Measurements from ENCODE around the gene NPAS3.

The NPAS3 gene

GRCh38 chr14:33461036-33461435, 522.4 kb downstream of the NPAS3 start:
- H3K27ac ChIP-seq, result no peak overlapping the region
- TF ChIP-seq, protein P1, sequence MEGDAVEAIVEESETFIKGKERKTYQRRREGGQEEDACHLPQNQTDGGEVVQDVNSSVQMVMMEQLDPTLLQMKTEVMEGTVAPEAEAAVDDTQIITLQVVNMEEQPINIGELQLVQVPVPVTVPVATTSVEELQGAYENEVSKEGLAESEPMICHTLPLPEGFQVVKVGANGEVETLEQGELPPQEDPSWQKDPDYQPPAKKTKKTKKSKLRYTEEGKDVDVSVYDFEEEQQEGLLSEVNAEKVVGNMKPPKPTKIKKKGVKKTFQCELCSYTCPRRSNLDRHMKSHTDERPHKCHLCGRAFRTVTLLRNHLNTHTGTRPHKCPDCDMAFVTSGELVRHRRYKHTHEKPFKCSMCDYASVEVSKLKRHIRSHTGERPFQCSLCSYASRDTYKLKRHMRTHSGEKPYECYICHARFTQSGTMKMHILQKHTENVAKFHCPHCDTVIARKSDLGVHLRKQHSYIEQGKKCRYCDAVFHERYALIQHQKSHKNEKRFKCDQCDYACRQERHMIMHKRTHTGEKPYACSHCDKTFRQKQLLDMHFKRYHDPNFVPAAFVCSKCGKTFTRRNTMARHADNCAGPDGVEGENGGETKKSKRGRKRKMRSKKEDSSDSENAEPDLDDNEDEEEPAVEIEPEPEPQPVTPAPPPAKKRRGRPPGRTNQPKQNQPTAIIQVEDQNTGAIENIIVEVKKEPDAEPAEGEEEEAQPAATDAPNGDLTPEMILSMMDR (IDR thresholded peaks at IDR 0.05), result no peak
- TF ChIP-seq ZFX (IDR thresholded peaks at IDR 0.05; ENCODE audit: borderline replicate concordance), result no peak

- TF ChIP-seq ZFX (IDR thresholded peaks at IDR 0.05; ENCODE audit: borderline replicate concordance), result no peak
- TF ChIP-seq, protein P1 (IDR thresholded peaks at IDR 0.05), result no peak
- no peak overlapping the region for H3K27ac ChIP-seq
Measured at GRCh38 chr14:33463731-33464130, 525.1 kb downstream of the NPAS3 start.

DNA sequence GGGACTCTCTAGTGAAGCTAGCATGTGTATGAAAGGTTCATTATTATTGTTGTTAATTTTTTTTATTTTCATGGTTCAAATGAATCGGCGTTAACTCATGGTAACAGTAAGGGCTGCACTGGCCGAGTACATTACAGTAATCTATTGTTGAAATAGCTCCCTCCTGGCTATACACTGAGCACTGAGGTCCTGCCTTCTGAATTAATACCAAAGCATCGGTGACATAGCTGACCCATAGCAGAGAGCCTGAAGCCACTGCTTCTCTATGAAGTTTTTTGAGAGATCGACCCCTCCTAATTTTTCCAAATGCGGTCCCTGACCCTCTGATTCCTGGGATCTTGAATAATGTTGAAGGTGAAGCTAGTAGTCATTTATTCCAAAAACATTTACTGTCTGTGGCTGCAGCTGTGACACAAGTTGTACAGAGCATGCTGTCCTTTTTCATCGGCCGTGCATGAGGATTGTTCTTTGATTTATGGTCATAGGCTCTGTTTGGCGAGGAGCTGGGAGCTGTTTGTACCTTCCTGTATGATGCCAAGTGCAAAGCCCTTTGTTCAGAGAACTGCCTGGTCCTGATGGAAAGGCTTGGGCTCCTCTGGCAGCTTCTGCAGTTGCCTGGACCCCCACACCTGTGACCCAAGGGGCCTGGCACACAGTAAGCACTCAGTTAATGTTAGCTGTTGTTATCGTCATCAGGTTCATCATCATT, 525.7 kb downstream of the NPAS3 start:
- TF ChIP-seq, protein P1 (IDR thresholded peaks at IDR 0.05), result no peak
- H3K27ac ChIP-seq, result no peak overlapping the region

DNA sequence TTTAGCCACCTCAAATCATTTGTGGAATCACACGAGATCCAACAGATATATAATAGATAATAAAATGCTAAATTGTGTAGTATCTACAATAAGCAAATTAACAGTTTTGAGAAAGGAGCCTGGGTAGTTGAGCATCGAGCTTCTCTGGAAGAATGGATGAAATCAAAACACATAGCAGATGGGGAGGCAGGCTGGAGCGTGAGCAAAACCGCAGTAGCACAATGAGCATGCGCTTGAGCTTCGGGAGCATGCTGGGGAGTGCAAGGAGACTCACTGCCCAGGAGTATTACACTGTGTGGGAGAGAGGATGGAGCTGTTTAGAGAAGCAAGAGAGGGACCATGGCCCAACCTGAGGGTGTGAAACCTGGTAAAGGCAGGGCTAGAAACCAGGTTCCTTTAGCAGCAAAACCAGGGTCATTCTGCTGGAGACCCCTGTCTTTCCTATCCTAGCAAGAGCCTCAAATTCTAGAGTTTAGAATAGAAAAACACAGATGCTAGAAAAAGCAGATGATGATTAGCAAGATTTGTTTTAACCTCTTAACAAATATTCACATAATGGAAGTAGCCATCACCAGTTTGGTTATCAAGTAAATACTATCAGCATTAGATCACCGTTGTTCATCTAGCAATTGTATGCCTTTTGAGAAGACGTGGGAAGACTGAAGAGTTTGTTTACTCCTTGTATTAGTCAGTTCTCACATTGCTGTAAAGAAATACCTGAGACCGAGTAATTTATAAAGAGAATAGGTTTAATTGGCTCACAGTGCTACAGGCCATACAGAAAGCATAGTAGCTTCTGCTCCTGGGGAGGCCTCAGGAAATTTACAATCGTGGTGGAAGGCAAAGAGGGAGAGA, 527.4 kb downstream of the NPAS3 start:
- H3K27ac ChIP-seq, result no peak overlapping the region
- no peak for TF ChIP-seq ZFX (IDR thresholded peaks at IDR 0.05; ENCODE audit: borderline replicate concordance)
- TF ChIP-seq, protein P1 (IDR thresholded peaks at IDR 0.05), result no peak

DNA sequence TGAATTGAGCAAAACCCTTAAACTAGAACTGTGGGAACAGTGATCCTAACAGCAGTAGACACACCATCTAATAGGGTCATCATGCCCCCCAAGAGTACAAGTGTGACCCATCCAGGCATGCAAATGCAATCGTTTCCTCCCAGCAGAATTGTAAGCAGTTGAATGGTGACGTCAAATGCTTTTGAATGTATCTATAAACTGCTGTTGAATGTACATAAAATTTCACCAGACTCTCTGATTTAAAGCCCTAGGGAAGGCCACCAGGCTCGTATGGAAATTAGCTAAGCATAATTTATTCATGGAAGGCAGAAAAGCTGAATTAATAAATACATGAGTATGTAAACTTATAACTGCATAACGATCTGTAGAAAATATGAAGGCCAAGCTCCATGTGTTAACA, 529.3 kb downstream of the NPAS3 start:
- TF ChIP-seq ZFX (IDR thresholded peaks at IDR 0.05; ENCODE audit: borderline replicate concordance), result no peak
- TF ChIP-seq, protein P1 (IDR thresholded peaks at IDR 0.05), result no peak
- no peak overlapping the region for H3K27ac ChIP-seq

DNA sequence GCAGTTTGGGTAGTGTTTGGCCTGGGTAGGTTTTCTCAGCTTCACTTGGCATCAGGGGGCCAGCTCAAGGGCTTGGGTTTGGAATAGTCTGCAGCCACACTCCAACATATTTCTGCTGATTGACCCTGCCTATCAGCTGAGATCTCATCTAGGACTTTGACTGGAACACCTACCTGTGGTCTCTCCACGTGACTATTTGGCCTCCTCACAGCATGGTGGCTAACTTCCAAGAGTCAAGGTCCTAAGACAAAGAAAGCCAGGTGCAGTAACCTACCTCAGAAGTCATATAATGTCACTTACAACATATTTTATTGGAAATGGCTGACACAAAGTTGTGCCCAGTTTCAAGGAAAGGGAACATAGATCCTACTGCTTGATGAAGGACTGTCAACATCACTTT, 531.2 kb downstream of the NPAS3 start:
- TF ChIP-seq, protein P1 (IDR thresholded peaks at IDR 0.05), result no peak
- no peak for TF ChIP-seq ZFX (IDR thresholded peaks at IDR 0.05; ENCODE audit: borderline replicate concordance)
- no peak overlapping the region for H3K27ac ChIP-seq

- H3K27ac ChIP-seq, result no peak overlapping the region
- TF ChIP-seq, protein P1 (IDR thresholded peaks at IDR 0.05), result no peak
- TF ChIP-seq ZFX (IDR thresholded peaks at IDR 0.05; ENCODE audit: borderline replicate concordance), result no peak
Measured at GRCh38 chr14:33471776-33472175, 533.1 kb downstream of the NPAS3 start.

Data from 22Rv1 (cell line).